Hypothalamus (tissue), 51 donors: Measurements from ENCODE around the gene ZSWIM3.
A peak's percentile ranks its signal among the peaks of the same experiment; 100 is the strongest.
"Not testable (repeated sequence)": the region's sequence is repeated elsewhere in the genome, so short reads cannot be mapped to it uniquely, and the experiment has no call there.

ENCODE experiments used
- DNase-seq, 51 donors: peaks; one replicate each; lab custom pipeline; 2025; lab: John Stamatoyannopoulos, UW

Gene ZSWIM3

GRCh38 chr20:45859916-45860315 lies 2.5 kb downstream of the ZSWIM3 start:
- no peak for DNase-seq

- DNase-seq: no peak
Measured at GRCh38 chr20:45860560-45861220, 3.3 kb downstream of the ZSWIM3 start.

GRCh38 chr20:45861221-45862075 lies 4.0 kb downstream of the ZSWIM3 start:
- no peak for DNase-seq

- DNase-seq: no peak
Measured at GRCh38 chr20:45863543-45864470, 6.4 kb downstream of the ZSWIM3 start.

- DNase-seq: no peak
Measured at GRCh38 chr20:45866454-45866853, 9.0 kb downstream of the ZSWIM3 start.

GRCh38 chr20:45867136-45867818 lies 9.9 kb downstream of the ZSWIM3 start:
- DNase-seq: no peak

GRCh38 chr20:45867819-45868176 lies 10.4 kb downstream of the ZSWIM3 start:
- no peak for DNase-seq

GRCh38 chr20:45872626-45873025 lies 15.2 kb downstream of the ZSWIM3 start:
- no peak for DNase-seq

- no peak for DNase-seq
Measured at GRCh38 chr20:45873409-45874103, 16.1 kb downstream of the ZSWIM3 start.

GRCh38 chr20:45874104-45874481 lies 16.7 kb downstream of the ZSWIM3 start:
- DNase-seq: not testable (repeated sequence)

- DNase-seq: no peak
Measured at GRCh38 chr20:45874576-45874975, 17.2 kb downstream of the ZSWIM3 start.

- DNase-seq: no peak
Measured at GRCh38 chr20:45878076-45878761, 20.8 kb downstream of the ZSWIM3 start.

- peak; percentile 66 to 99 (median 96) for DNase-seq
Measured at GRCh38 chr20:45880988-45881788, 23.8 kb downstream of the ZSWIM3 start, which contains the start of gene ZSWIM1. TSS of gene ZSWIM1 (plus strand) at chr20:45881227. CDS start at chr20:45882593, 1,366 bp downstream.

- no peak for DNase-seq
Measured at GRCh38 chr20:45882469-45883099, 25.2 kb downstream of the ZSWIM3 start.

- DNase-seq: no peak
Measured at GRCh38 chr20:45883100-45883469, 25.7 kb downstream of the ZSWIM3 start.

GRCh38 chr20:45886590-45887345 lies 29.4 kb downstream of the ZSWIM3 start:
- no peak for DNase-seq

- DNase-seq: no peak
Measured at GRCh38 chr20:45887346-45887715, 29.9 kb downstream of the ZSWIM3 start, which contains the start of gene SPATA25. TSS of gene SPATA25 (minus strand) at chr20:45887622. CDS start at chr20:45887590, 32 bp downstream.
